ENCODE results near the gene KEL.
A peak's percentile ranks its signal among the peaks of the same experiment; 100 is the strongest.

The KEL gene

GRCh38 chr7:142927085-142927745 is 34.9 kb downstream of the KEL start:
- peak; percentile 4 for DNase-seq

- DNase-seq, result no peak
Observed at GRCh38 chr7:142925413-142925812, 36.8 kb downstream of the KEL start.

- no peak for DNase-seq
Observed at GRCh38 chr7:142923391-142923790, 38.8 kb downstream of the KEL start.

GRCh38 chr7:142919656-142920055 is 42.5 kb downstream of the KEL start:
- no peak for DNase-seq

- DNase-seq, result no peak
Observed at GRCh38 chr7:142918901-142919300, 43.3 kb downstream of the KEL start.

GRCh38 chr7:142917447-142917846 is 44.7 kb downstream of the KEL start:
- DNase-seq, result no peak

GRCh38 chr7:142916508-142916907 is 45.7 kb downstream of the KEL start:
- DNase-seq, result no peak

- DNase-seq, result no peak
Observed at GRCh38 chr7:142915315-142915714, 46.8 kb downstream of the KEL start.

- no peak for DNase-seq
Observed at GRCh38 chr7:142914121-142914520, 48.0 kb downstream of the KEL start.

- no peak for DNase-seq
Observed at GRCh38 chr7:142913566-142913965, 48.6 kb downstream of the KEL start.

GRCh38 chr7:142913051-142913450 is 49.1 kb downstream of the KEL start:
- no peak for DNase-seq

- no peak for DNase-seq
Observed at GRCh38 chr7:142910481-142910880, 51.7 kb downstream of the KEL start.

GRCh38 chr7:142910031-142910433 is 52.1 kb downstream of the KEL start:
- DNase-seq, result no peak

- no peak for DNase-seq
Observed at GRCh38 chr7:142908921-142909890, 53.0 kb downstream of the KEL start.

GRCh38 chr7:142908290-142908689 is 53.9 kb downstream of the KEL start:
- DNase-seq, result no peak

GRCh38 chr7:142906643-142907042 is 55.5 kb downstream of the KEL start:
- no peak for DNase-seq

- DNase-seq, result no peak
Observed at GRCh38 chr7:142905759-142906158, 56.4 kb downstream of the KEL start.

- DNase-seq, result no peak
Observed at GRCh38 chr7:142904128-142904527, 58.0 kb downstream of the KEL start.

GRCh38 chr7:142901426-142902259 is 60.5 kb downstream of the KEL start:
- DNase-seq, result no peak

GRCh38 chr7:142899661-142900060 is 62.5 kb downstream of the KEL start:
- no peak for DNase-seq

GRCh38 chr7:142898377-142899170 is 63.6 kb downstream of the KEL start:
- DNase-seq, result no peak

- no peak for DNase-seq
Observed at GRCh38 chr7:142897691-142898090, 64.5 kb downstream of the KEL start.
